ENCODE measurements around the gene PADI1. TPM values are rescaled to one million over a fixed set of nuclear protein-coding genes. Genes with fewer than 3 reads are reported as not detected.

Gene PADI1
- polyA plus RNA-seq, 1 of the 3 experiments (the other 2 are of a cell fraction): 0.26 TPM

GRCh38 chr1:17222557-17222956, 17.6 kb downstream of the PADI1 start (continued):
- no peak for TF ChIP-seq POLR2AphosphoS5 (IDR thresholded peaks at IDR 0.05; ENCODE audit: low read depth, low read length)
- no peak for TF ChIP-seq TEAD4 (IDR thresholded peaks at IDR 0.05; ENCODE audit: borderline replicate concordance, insufficient read depth)
- TF ChIP-seq CHD2 (IDR thresholded peaks at IDR 0.05; ENCODE audit: low read length, partially characterized antibody): no peak
- no peak for TF ChIP-seq YY1 (IDR thresholded peaks at IDR 0.05; ENCODE audit: low read depth)
- no peak for TF ChIP-seq RXRA (IDR thresholded peaks at IDR 0.05; ENCODE audit: borderline replicate concordance, low read depth)
- TF ChIP-seq MEF2A (IDR thresholded peaks at IDR 0.05; ENCODE audit: borderline replicate concordance, low read depth): no peak
- no peak for TF ChIP-seq RFX5 (IDR thresholded peaks at IDR 0.05; ENCODE audit: low read length)
- TF ChIP-seq TCF12 (IDR thresholded peaks at IDR 0.05): no peak

- no peak overlapping the region for H3K9ac ChIP-seq
- H2AFZ ChIP-seq (ENCODE audit: low read depth): no peak overlapping the region
- H3K4me2 ChIP-seq: no peak overlapping the region
- no peak for DNase-seq
- no peaks in the 10 kb centered on the region for H3K4me1 ChIP-seq (ENCODE audit: control insufficient read depth in 1 of 2, insufficient read depth in 2 of 2, low read depth in 1 of 2, low read length in 1 of 2)
- 73% methylated on average over 3 of the region's 4 CpGs for WGBS (ENCODE audit: low lambda C conversion rate)
- H3K9me3 ChIP-seq: no peaks in the 10 kb centered on the region
- CTCF ChIA-PET: interaction anchor here (1.5 to 6.0 kb wide), 2 partner anchors 13 to 99 kb away, joined by 7 to 26 read pairs; no protein-coding TSS in a partner anchor
- H3K79me2 ChIP-seq (ENCODE audit: insufficient read depth): no peaks in the 10 kb centered on the region
- no peak for TF ChIP-seq NRF1 (IDR thresholded peaks at IDR 0.05; ENCODE audit: low read depth, low read length)
- TF ChIP-seq, protein P1, sequence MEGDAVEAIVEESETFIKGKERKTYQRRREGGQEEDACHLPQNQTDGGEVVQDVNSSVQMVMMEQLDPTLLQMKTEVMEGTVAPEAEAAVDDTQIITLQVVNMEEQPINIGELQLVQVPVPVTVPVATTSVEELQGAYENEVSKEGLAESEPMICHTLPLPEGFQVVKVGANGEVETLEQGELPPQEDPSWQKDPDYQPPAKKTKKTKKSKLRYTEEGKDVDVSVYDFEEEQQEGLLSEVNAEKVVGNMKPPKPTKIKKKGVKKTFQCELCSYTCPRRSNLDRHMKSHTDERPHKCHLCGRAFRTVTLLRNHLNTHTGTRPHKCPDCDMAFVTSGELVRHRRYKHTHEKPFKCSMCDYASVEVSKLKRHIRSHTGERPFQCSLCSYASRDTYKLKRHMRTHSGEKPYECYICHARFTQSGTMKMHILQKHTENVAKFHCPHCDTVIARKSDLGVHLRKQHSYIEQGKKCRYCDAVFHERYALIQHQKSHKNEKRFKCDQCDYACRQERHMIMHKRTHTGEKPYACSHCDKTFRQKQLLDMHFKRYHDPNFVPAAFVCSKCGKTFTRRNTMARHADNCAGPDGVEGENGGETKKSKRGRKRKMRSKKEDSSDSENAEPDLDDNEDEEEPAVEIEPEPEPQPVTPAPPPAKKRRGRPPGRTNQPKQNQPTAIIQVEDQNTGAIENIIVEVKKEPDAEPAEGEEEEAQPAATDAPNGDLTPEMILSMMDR (IDR thresholded peaks at IDR 0.05): no peak
- no peak for TF ChIP-seq EZH2phosphoT487 (IDR thresholded peaks at IDR 0.05; ENCODE audit: borderline replicate concordance, low read depth)
- no peaks in the 10 kb centered on the region for H4K20me1 ChIP-seq (ENCODE audit: insufficient read depth)
- H3K36me3 ChIP-seq (replicated peaks in 1 of 2; ENCODE audit: control insufficient read depth in 1 of 2, insufficient read depth in 2 of 2, low read length in 1 of 2): no peaks in the 10 kb centered on the region
- no peak overlapping the region for H3K27ac ChIP-seq (ENCODE audit: low read depth in 2 of 2, low read length in 1 of 2)
- no peaks in the 10 kb centered on the region for H3F3A ChIP-seq (replicated peaks; ENCODE audit: insufficient read depth)
- H3K27me3 ChIP-seq (ENCODE audit: insufficient read depth): no peaks in the 10 kb centered on the region
- H3K9me2 ChIP-seq: no peaks in the 10 kb centered on the region
- H3K4me3 ChIP-seq (ENCODE audit: low read depth in 2 of 2, low read length in 1 of 2): no peak overlapping the region
- POLR2A ChIA-PET: no interaction called here
These were observed 19.5 kb downstream of the PADI1 start for GRCh38 chr1:17224434-17224833.

- Histone ChIP-seq H3K79me2 (ENCODE audit: insufficient read depth) (no peaks in the 10 kb centered on the region), H3K27ac (ENCODE audit: low read depth in 2 of 2, low read length in 1 of 2) (no peak overlapping the region), H3F3A (replicated peaks; ENCODE audit: insufficient read depth) (no peaks in the 10 kb centered on the region), H3K9me2 (no peaks in the 10 kb centered on the region), H3K4me1 (ENCODE audit: control insufficient read depth in 1 of 2, insufficient read depth in 2 of 2, low read depth in 1 of 2, low read length in 1 of 2) (no peaks in the 10 kb centered on the region), H3K4me3 (ENCODE audit: low read depth in 2 of 2, low read length in 1 of 2) (no peak overlapping the region), H2AFZ (ENCODE audit: low read depth) (no peak overlapping the region), H3K27me3 (ENCODE audit: insufficient read depth) (no peaks in the 10 kb centered on the region), H3K9ac (no peak overlapping the region), H4K20me1 (ENCODE audit: insufficient read depth) (no peaks in the 10 kb centered on the region), H3K9me3 (no peaks in the 10 kb centered on the region), H3K36me3 (replicated peaks in 1 of 2; ENCODE audit: control insufficient read depth in 1 of 2, insufficient read depth in 2 of 2, low read length in 1 of 2) (no peaks in the 10 kb centered on the region), H3K4me2 (no peak overlapping the region)
- whole genome bisulfite sequencing (ENCODE audit: low lambda C conversion rate): 20% methylated on average over 1 of the region's 6 CpGs
- CTCF ChIA-PET: interaction anchor here (1.1 to 6.0 kb wide), 3 partner anchors 12 to 100 kb away, joined by 3 to 26 read pairs (median 7); no protein-coding TSS in a partner anchor
- DNase-seq: no peak
- POLR2A ChIA-PET: no interaction called here
- no peak for TF ChIP-seq EZH2phosphoT487 (IDR thresholded peaks at IDR 0.05; ENCODE audit: borderline replicate concordance, low read depth)
- no peak for TF ChIP-seq MEF2A (IDR thresholded peaks at IDR 0.05; ENCODE audit: borderline replicate concordance, low read depth)
- TF ChIP-seq, protein P2, sequence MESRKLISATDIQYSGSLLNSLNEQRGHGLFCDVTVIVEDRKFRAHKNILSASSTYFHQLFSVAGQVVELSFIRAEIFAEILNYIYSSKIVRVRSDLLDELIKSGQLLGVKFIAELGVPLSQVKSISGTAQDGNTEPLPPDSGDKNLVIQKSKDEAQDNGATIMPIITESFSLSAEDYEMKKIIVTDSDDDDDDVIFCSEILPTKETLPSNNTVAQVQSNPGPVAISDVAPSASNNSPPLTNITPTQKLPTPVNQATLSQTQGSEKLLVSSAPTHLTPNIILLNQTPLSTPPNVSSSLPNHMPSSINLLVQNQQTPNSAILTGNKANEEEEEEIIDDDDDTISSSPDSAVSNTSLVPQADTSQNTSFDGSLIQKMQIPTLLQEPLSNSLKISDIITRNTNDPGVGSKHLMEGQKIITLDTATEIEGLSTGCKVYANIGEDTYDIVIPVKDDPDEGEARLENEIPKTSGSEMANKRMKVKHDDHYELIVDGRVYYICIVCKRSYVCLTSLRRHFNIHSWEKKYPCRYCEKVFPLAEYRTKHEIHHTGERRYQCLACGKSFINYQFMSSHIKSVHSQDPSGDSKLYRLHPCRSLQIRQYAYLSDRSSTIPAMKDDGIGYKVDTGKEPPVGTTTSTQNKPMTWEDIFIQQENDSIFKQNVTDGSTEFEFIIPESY (IDR thresholded peaks at IDR 0.05; ENCODE audit: borderline replicate concordance, low read depth): no peak
- TF ChIP-seq, protein P3, sequence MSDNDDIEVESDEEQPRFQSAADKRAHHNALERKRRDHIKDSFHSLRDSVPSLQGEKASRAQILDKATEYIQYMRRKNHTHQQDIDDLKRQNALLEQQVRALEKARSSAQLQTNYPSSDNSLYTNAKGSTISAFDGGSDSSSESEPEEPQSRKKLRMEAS (IDR thresholded peaks at IDR 0.05; ENCODE audit: low read depth): no peak
- TF ChIP-seq POLR2AphosphoS5 (IDR thresholded peaks at IDR 0.05; ENCODE audit: low read depth, low read length): no peak
- no peak for TF ChIP-seq FOSL2 (IDR thresholded peaks at IDR 0.05; ENCODE audit: borderline replicate concordance, low read depth)
- TF ChIP-seq SMC3 (IDR thresholded peaks at IDR 0.05; ENCODE audit: low read depth, low read length): no peak
- no peak for TF ChIP-seq USF1 (IDR thresholded peaks at IDR 0.05; ENCODE audit: borderline replicate concordance, low read depth)
These were observed 20.2 kb downstream of the PADI1 start for GRCh38 chr1:17225140-17225539.

All from SK-N-SH (cell line).